DOHH2 (cell line): ENCODE data around the gene RAB5A.

ENCODE experiments used
- CTCF ChIP-seq: fragments of 200-600 bp; sonication (generic); IDR thresholded peaks from one replicate; pipeline ENCODE4 v1.5.1; 2014; ENCODE audit warnings: antibody characterized with exemption, mild to moderate bottlenecking, low read depth, low read length; ENCODE audit not compliant: poor library complexity, severe bottlenecking
- EZH2phosphoT487 ChIP-seq: fragments of 200-600 bp; sonication (generic); IDR thresholded peaks from 2 replicates; pipeline ENCODE4 v1.6.1; 2017; ENCODE audit warnings: borderline replicate concordance, mild to moderate bottlenecking, antibody characterized with exemption, low read length, moderate library complexity, mixed read lengths

- TF ChIP-seq CTCF (no peak), EZH2phosphoT487 (no peak)
Observed at GRCh38 chr3:20028905-20029331, 82.0 kb downstream of the RAB5A start.
